HepG2 (cell line): ENCODE results near the gene CXorf38. TPM values are rescaled to one million over a fixed set of nuclear protein-coding genes. Genes with fewer than 3 reads are reported as not detected.

Experiments
- AKNA ChIP-seq: sonication (generic); formaldehyde crosslinking; IDR thresholded peaks from 2 replicates; pipeline ENCODE4 v1.4.0; 2020; ENCODE audit warnings: missing genetic modification reagents, borderline replicate concordance
- ARNT2 ChIP-seq: sonication (generic); formaldehyde crosslinking; IDR thresholded peaks from 2 replicates; pipeline ENCODE4 v1.8.0; 2022; ENCODE audit warnings: mild to moderate bottlenecking, low read depth, missing genetic modification reagents, moderate library complexity
- FOXM1 ChIP-seq: sonication (generic); formaldehyde crosslinking; IDR thresholded peaks from 2 replicates; pipeline ENCODE4 v1.5.0; 2020; ENCODE audit warnings: missing genetic modification reagents
- NR1H2 ChIP-seq: sonication (generic); formaldehyde crosslinking; IDR thresholded peaks from 2 replicates; pipeline ENCODE4 v1.8.1; 2022; ENCODE audit warnings: low read depth, missing genetic modification reagents, borderline replicate concordance
- TFDP2 ChIP-seq: sonication (generic); formaldehyde crosslinking; IDR thresholded peaks from 2 replicates; pipeline ENCODE4 v1.4.0; 2020; ENCODE audit warnings: missing genetic modification reagents
- TRIM24 ChIP-seq: sonication (generic); formaldehyde crosslinking; IDR thresholded peaks from 2 replicates; pipeline ENCODE4 v1.8.0; 2022; ENCODE audit warnings: mild to moderate bottlenecking, missing genetic modification reagents
- polyA plus RNA-seq, 8 experiments: library from polyadenylated mRNA; depleted of rRNA in 3 of 8; stranded (reverse) in 7 of 8; unstranded in 1 of 8; fragments of >200 nt; fragmentation: Illumina TruSeq in 4 of 8; extraction: Trizol in 4 of 8; gene quantifications; 2 replicates each; pipeline versions ENCODE4 v1.2.1 to v1.2.3, GENCODE V29; 2011 to 2016; ENCODE audit warnings: low read depth in 4 of 8, missing spikeins in 1 of 8, mixed read lengths in 1 of 8; ENCODE audit not compliant: insufficient read depth in 1 of 8
- total RNA-seq, 5 experiments: library from RNA; depleted of rRNA; stranded (reverse); fragments of >200 nt; fragmentation: Illumina TruSeq; extraction: Trizol; gene quantifications; 2 replicates each; pipeline ENCODE4 v1.2.3, GENCODE V29; 2016; ENCODE audit warnings: low read depth in 1 of 5

The CXorf38 gene
- total and polyA plus RNA-seq, 2 of the 13 experiments (the other 11 are each of a cell fraction or from before 2014, with no cell fraction given), result 4.6 to 6.7 TPM

DNA sequence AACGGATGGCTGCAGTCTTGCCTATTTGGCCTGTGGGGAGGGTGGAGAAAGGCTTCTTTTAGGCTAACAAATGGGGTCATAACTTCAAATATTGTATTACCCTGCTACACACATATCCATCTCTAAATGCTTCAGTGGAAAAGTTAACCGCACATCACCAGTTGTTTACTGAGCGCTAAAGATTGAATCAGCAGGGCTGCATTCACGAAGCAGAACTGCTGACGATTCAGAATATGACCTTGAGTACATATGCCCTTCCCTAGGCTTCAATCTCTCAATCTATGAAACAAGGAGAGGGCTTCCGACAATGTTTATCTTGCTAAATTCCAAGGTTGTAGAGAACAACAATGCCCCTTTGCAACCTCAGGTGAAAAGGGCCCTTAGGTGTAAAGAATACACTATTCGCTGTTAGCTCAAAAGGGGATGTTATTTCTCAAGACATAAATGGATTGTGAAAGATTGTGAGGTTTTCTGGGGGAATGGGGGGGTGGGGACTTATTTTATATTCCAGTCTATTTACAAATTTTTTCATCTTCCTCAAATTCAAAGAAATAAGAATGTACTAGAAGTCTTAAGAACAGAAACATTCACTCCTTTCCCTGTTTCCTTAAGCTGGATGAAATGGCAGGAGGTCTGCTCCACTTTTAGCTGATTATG is 69.2 kb downstream of the CXorf38 start (continued):
- TF ChIP-seq TRIM24 (CRISPR knock-in tag) (no peak), AKNA (CRISPR knock-in tag) (no peak), NR1H2 (CRISPR knock-in tag) (no peak), ARNT2 (CRISPR knock-in tag) (no peak), TFDP2 (CRISPR knock-in tag) (no peak), FOXM1 (CRISPR knock-in tag) (no peak)
- TF ChIP-seq, all 625 proteins: peak for 8

Other genes with a start within 250 kb of the CXorf38 start
- gene ATP6AP2, start 66.6 kb downstream of the CXorf38 start, total RNA-seq (2016; rRNA removed; fragmentation: Illumina TruSeq; extraction: Trizol), result 29.0 and 55.6 TPM in 2 replicates
- 93.5 and 108 TPM in 2 replicates for gene ATP6AP2, start 66.6 kb downstream of the CXorf38 start, polyA plus RNA-seq (2011; rRNA removed)
- not detected in 2 replicates for gene MPC1L, start 24.1 kb downstream of the CXorf38 start, total RNA-seq (2016; rRNA removed; fragmentation: Illumina TruSeq; extraction: Trizol)
- gene MPC1L, start 24.1 kb downstream of the CXorf38 start, polyA plus RNA-seq (2011; rRNA removed), result not detected in 2 replicates
- gene MED14, start 88.0 kb upstream of the CXorf38 start, total RNA-seq (2016; rRNA removed; fragmentation: Illumina TruSeq; extraction: Trizol), result 10.2 and 14.2 TPM in 2 replicates
- 15.8 and 16.3 TPM in 2 replicates for gene MED14, start 88.0 kb upstream of the CXorf38 start, polyA plus RNA-seq (2011; rRNA removed)